Measurements from ENCODE around the gene GDA. TPM values are rescaled to one million over a fixed set of nuclear protein-coding genes. Genes with fewer than 3 reads are reported as not detected.

Gene GDA
- total RNA-seq, 1 experiment from 2014 or later: 5.0 TPM

DNA sequence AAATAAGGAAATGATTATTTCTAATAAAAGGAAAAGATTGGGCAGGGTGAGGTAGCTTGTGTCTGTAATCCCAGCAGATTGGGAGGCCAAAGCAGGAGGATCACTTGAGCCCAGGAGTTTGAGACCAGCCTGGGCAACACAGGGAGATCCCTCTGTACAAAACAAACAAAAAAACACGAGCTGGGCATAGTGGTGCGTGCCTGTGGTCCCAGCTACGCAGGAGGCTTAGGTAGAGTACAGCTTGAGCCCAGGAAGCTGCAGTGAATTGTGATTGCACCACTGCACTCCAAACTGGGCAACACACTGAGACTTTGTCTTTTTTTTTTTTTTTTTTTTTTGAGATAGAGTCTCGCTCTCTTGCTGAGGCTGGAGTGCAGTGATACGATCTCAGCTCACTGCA is 18.8 kb downstream of the GDA start:
- H3K36me3 ChIP-seq (ENCODE audit: control insufficient read depth, insufficient read depth, low read length): no peaks in the 10 kb centered on the region
- no peak overlapping the region for H3K4me3 ChIP-seq (ENCODE audit: low read depth in 2 of 2, low read length in 2 of 2)
- no TSS peak for BruUV-seq (replicated peaks)
- H3K27ac ChIP-seq (ENCODE audit: low read length): no peak overlapping the region
- in situ Hi-C loops (cut with HindIII; ENCODE audit: low pct_unique_long_range_greater_than_20kb, low sequenced_read_pairs) (no loop called here), intact Hi-C loops (cut with micrococcal nuclease; ENCODE audit: unreplicated experiment) (no loop called here)
- ATAC-seq (no peak), DNase-seq (ENCODE audit: low read depth, low spot score) (no peak)
- H3K4me1 ChIP-seq (ENCODE audit: control insufficient read depth, insufficient read depth, low read length): no peaks in the 10 kb centered on the region; the same call in 1 of the 2 replicates
- no peaks in the 10 kb centered on the region for H3K27me3 ChIP-seq (ENCODE audit: control insufficient read depth, insufficient read depth, low read length)
- TF ChIP-seq REST (IDR thresholded peaks at IDR 0.05; ENCODE audit: insufficient read depth in 1 of 2, low read depth in 2 of 2, low read length in 1 of 2) (no peak), SIN3A (IDR thresholded peaks at IDR 0.05; ENCODE audit: borderline replicate concordance, insufficient read depth, low read depth, low read length) (no peak), TCF7L2 (IDR thresholded peaks at IDR 0.05; ENCODE audit: low read depth, low read length) (no peak), POLR2AphosphoS5 (IDR thresholded peaks at IDR 0.05; ENCODE audit: low read depth, low read length) (no peak)
- TF ChIP-seq, protein P1, sequence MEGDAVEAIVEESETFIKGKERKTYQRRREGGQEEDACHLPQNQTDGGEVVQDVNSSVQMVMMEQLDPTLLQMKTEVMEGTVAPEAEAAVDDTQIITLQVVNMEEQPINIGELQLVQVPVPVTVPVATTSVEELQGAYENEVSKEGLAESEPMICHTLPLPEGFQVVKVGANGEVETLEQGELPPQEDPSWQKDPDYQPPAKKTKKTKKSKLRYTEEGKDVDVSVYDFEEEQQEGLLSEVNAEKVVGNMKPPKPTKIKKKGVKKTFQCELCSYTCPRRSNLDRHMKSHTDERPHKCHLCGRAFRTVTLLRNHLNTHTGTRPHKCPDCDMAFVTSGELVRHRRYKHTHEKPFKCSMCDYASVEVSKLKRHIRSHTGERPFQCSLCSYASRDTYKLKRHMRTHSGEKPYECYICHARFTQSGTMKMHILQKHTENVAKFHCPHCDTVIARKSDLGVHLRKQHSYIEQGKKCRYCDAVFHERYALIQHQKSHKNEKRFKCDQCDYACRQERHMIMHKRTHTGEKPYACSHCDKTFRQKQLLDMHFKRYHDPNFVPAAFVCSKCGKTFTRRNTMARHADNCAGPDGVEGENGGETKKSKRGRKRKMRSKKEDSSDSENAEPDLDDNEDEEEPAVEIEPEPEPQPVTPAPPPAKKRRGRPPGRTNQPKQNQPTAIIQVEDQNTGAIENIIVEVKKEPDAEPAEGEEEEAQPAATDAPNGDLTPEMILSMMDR (IDR thresholded peaks at IDR 0.05): no peak
- POLR2A ChIA-PET: interaction anchor here (0.6 kb wide), 1 partner anchor 117 kb away, joined by 8 read pairs; no protein-coding TSS in a partner anchor
- H3K9me3 ChIP-seq (ENCODE audit: control insufficient read depth, insufficient read depth, low read depth, low read length): no peaks in the 10 kb centered on the region
- CTCF ChIA-PET: no interaction called here

GRCh38 chr9:72169178-72169577 is 19.9 kb downstream of the GDA start:
- DNase-seq (ENCODE audit: low read depth, low spot score) (no peak), ATAC-seq (no peak)
- in situ Hi-C loops (cut with HindIII; ENCODE audit: low pct_unique_long_range_greater_than_20kb, low sequenced_read_pairs) (no loop called here), intact Hi-C loops (cut with micrococcal nuclease; ENCODE audit: unreplicated experiment) (no loop called here)
- ChIA-PET POLR2A (no interaction called here), CTCF (no interaction called here)
- no peak for TF ChIP-seq TCF7L2 (IDR thresholded peaks at IDR 0.05; ENCODE audit: low read depth, low read length)
- no peak for TF ChIP-seq POLR2AphosphoS5 (IDR thresholded peaks at IDR 0.05; ENCODE audit: low read depth, low read length)
- no peak for TF ChIP-seq SIN3A (IDR thresholded peaks at IDR 0.05; ENCODE audit: borderline replicate concordance, insufficient read depth, low read depth, low read length)
- TF ChIP-seq, protein P1 (IDR thresholded peaks at IDR 0.05): no peak
- no peak for TF ChIP-seq REST (IDR thresholded peaks at IDR 0.05; ENCODE audit: insufficient read depth in 1 of 2, low read depth in 2 of 2, low read length in 1 of 2)
- Histone ChIP-seq H3K4me1 (ENCODE audit: control insufficient read depth, insufficient read depth, low read length) (no peaks in the 10 kb centered on the region; the same call in 1 of the 2 replicates), H3K27me3 (ENCODE audit: control insufficient read depth, insufficient read depth, low read length) (no peaks in the 10 kb centered on the region), H3K4me3 (ENCODE audit: low read depth in 2 of 2, low read length in 2 of 2) (no peak overlapping the region), H3K9me3 (ENCODE audit: control insufficient read depth, insufficient read depth, low read depth, low read length) (no peaks in the 10 kb centered on the region), H3K27ac (ENCODE audit: low read length) (no peak overlapping the region), H3K36me3 (ENCODE audit: control insufficient read depth, insufficient read depth, low read length) (no peaks in the 10 kb centered on the region)
- no TSS peak for BruUV-seq (replicated peaks)
